ENCODE data around the gene LINC01488.
A peak's percentile ranks its signal among the peaks of the same experiment; 100 is the strongest.

LINC01488 gene

DNA sequence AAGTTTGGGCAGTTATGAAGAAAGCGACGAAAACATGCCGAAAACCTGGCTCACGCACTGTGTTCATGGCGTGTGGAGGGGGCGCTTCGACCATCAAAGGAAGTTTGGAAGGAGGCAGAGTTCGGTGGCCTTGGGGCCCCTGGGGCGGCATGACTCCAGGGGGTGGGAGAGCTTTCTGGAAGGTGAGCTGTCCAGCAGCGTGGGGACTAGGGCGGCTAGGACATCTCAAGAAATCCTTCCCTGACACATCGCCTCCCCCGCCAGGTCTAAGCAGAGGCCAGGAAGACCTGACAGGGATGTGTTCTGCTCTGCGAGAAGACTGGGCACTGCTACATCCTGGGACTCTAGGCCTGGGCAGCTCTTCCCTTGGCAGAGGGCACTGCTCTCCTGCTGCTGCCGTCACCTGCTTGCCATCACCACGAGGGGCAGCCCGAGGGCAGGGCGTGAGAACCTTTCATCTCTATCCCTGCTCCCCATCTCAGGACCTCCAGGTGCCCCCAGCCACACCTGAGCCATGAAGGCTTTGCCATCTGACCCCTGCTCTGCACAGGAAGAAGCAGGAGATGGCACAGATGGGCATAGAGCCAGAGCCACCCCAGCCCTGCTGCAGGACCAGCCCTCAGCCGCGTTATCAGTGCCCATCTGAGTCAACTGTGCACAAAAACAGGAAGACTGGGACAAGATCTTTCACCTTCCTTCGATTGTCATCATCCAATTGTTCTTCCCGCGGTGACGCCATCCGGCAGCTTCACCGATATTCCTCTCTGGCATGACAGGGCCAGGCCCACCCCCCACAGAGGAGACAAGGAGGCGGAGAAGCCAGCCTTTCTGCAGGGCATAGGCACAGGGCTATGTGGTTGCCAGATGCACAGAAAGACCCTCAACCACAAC is 12.7 kb downstream of the LINC01488 start:
- DNase-seq (ENCODE audit: low read depth): no peak

DNA sequence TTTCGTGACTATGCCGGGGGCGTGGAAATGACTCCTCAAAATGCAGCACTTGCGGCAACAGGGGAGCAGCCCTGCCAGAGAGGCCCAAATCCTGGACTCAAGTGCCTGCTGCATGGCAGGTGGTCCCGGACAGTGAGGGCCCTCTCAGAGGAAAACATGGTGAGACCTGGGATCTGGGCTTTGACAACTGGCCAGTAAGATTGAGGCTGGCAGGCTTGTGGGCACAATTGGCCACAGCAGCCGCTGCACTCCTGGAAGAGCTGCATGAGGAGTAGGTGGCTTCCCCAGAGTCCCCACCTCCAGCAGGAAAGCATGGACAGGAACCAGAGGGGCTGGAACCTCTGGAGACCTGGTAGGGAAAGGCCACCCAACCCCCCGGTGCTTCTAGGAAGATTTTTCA is 13.4 kb downstream of the LINC01488 start:
- no peak for DNase-seq (ENCODE audit: low read depth)

DNA sequence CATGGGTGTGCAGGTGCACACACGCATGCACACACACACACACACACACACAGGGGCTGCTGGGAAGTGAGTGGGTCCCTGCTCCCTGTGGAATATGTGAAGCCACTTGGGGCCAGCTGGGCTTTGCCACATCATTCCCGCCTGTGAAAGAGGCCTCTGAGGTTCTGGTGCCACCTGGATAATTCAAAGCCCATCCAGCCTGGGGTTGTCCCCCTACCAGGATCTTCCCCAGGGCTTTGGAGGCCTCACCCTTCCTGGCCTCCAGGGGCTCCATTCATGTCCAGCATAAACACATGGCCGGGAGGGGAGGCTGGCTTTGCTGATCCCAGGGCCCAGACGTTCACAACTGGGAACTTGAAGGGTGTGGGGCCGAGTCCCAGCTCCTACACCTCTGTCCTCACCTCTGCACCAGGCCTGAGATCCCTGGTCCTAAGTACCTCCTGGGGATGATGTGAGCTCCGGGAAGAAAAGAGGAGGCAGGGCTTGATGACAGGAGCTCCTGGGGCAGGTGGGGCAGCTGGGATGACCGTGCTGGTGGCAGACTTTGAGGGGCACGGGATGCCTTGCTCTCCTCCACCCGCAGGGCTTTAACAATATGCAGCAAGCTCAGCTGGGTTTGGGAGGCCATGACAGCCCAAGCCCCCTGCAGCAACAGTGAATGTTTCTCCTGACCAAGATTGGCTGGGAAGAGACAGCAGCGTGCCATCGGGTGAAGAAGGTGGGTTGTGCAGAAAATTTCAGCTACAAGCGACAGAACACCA is 14.2 kb downstream of the LINC01488 start:
- no peak for DNase-seq (ENCODE audit: low read depth)

DNA sequence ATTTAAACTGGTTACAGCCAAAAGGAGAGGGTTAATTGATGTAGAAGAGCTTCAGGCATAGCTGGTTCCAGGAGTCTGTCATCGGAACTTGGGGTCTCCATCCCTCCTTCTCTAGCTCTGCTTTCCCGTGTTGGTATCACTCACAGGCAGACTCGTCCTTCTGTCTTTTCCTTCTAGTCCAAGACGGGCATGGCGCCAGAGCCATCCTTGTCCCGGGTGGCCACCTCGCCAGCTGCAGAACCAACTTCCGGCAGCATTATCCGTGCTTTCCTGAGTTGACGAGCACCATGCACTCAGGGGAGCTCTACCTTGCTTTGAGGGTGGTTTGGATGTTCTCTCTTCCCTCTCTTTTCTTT is 14.7 kb downstream of the LINC01488 start:
- DNase-seq (ENCODE audit: low read depth): no peak

- no peak for DNase-seq (ENCODE audit: low read depth)
Observed at GRCh38 chr11:69496631-69497220, 15.3 kb downstream of the LINC01488 start.

GRCh38 chr11:69497221-69497787 is 15.8 kb downstream of the LINC01488 start:
- DNase-seq (ENCODE audit: low read depth): peak; percentile 94

GRCh38 chr11:69498614-69499175 is 17.2 kb downstream of the LINC01488 start:
- DNase-seq (ENCODE audit: low read depth): no peak

DNA sequence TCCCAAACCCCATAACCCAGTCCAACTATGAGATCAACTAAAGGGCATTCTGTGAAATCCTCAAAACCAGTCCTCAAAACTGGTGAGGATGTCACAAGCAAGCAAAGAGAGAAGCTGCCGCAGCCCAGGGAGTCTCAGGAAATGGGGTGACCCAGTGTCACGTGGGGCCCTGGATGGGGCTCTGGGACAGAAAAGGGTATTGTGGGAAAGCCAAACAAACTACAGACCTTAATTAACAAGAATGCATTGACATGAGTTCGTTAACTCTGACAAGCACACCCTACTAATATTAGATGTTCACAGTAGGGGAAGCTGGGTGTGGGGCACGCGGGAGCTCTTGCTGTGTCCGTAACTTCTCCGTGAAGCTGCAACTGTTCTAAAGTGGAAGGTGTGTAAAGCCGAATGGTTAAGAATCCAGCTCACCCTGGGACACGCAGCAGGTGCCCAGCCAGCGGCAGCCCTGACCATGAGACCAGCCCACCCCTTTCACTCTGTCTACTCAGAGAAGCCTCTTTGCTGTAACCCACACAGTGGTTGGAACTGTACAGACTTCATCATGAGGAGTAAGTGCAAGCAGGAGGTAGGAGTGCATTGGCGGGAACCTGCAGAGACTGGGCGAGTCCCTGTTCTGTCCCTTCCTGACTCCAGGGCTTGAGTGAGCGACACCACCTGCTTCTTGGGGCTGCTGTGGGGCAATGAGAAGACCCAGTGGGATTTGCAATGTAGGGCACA is 17.9 kb downstream of the LINC01488 start:
- no peak for DNase-seq (ENCODE audit: low read depth)

DNA sequence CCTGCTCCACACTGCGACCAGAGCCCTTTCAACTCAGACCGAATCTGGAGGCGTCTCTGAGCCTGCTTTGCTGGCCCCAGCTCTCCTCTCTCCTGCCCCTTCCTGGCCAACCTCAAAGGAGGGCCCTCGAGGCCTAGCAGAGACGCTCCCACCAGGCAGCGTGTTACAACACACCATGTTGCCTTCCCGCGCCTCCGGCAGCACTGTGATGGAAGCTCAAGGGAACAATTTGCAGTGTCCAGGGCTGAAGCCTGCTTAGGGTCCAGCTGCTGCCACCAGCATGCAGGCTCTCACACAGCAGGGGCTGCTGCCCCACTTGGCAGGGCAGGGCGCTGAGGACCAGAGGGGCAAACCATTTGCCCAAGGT is 18.4 kb downstream of the LINC01488 start:
- no peak for DNase-seq (ENCODE audit: low read depth)

GRCh38 chr11:69500285-69501120 is 19.0 kb downstream of the LINC01488 start:
- DNase-seq (ENCODE audit: low read depth): no peak

- no peak for DNase-seq (ENCODE audit: low read depth)
Observed at GRCh38 chr11:69501121-69501489, 19.6 kb downstream of the LINC01488 start.

GRCh38 chr11:69501891-69502860 is 20.7 kb downstream of the LINC01488 start:
- DNase-seq (ENCODE audit: low read depth): no peak

DNA sequence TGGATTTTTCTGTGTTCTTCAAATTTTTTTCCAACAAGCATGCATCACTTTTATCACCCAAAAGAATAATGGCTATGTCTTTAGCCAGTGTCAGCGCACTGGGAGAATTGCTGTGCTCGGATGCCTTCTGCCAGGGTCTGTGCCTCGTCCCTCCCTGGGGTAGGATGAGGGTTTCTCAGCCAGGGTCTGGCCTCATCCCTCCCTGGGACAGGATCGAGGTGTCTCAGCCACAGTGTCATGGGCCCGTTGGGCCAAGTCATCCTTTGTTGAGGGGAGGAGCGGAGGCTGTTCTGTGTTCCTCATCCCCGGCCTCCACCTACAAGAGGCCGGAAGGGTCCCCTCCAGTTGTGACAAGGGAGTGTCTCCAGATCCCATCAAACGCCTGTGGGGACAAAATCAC is 22.7 kb downstream of the LINC01488 start:
- no peak for DNase-seq (ENCODE audit: low read depth)

- DNase-seq (ENCODE audit: low read depth): no peak
Observed at GRCh38 chr11:69504576-69505335, 23.3 kb downstream of the LINC01488 start.

- DNase-seq (ENCODE audit: low read depth): no peak
Observed at GRCh38 chr11:69508974-69509373, 27.5 kb downstream of the LINC01488 start.

GRCh38 chr11:69509381-69509780 is 27.9 kb downstream of the LINC01488 start:
- no peak for DNase-seq (ENCODE audit: low read depth)

- DNase-seq (ENCODE audit: low read depth): no peak
Observed at GRCh38 chr11:69509846-69510390, 28.5 kb downstream of the LINC01488 start.

All from GM04503 (cell line).